HCT116 (cell line): ENCODE measurements around the gene KIF13A.

Experiments
- EZH2 ChIP-seq: fragments of 200-600 bp; sonication (generic); IDR thresholded peaks from 2 replicates; pipeline ENCODE4 v1.6.1; 2017; ENCODE audit warnings: antibody characterized with exemption, mixed run types
- FOSL1 ChIP-seq: IDR thresholded peaks from 2 replicates; pipeline ENCODE4 v1.6.1; 2012; ENCODE audit warnings: low read depth
- JUND ChIP-seq: IDR thresholded peaks from 2 replicates; pipeline ENCODE4 v1.6.1; 2012
- POLR2A ChIP-seq: IDR thresholded peaks from 2 replicates; pipeline ENCODE4 v1.7.0; 2011; ENCODE audit warnings: borderline replicate concordance; ENCODE audit not compliant: insufficient read depth, insufficient read length; ENCODE audit errors: extremely low read depth
- POLR2AphosphoS5 ChIP-seq: IDR thresholded peaks from 2 replicates; pipeline ENCODE4 v1.6.1; 2011; ENCODE audit warnings: mild to moderate bottlenecking, low read depth, low read length, moderate library complexity
- TF ChIP-seq, protein P1 (sequence below), 3 experiments: fragments of 200-600 bp in 1 of 3; sonication (generic) in 1 of 3; IDR thresholded peaks in 2 of 3; conservative IDR thresholded peaks in 1 of 3; 2 replicates each; pipeline ENCODE4 v1.5.1; 2012 to 2017; ENCODE audit warnings: low read depth in 2 of 3, low read length in 2 of 3, antibody characterized with exemption in 1 of 3, borderline replicate concordance in 1 of 3, control low read depth in 1 of 3, mild to moderate bottlenecking in 1 of 3, mixed read lengths in 1 of 3, mixed run types in 1 of 3, moderate library complexity in 1 of 3; ENCODE audit not compliant: insufficient read depth in 1 of 3

DNA sequence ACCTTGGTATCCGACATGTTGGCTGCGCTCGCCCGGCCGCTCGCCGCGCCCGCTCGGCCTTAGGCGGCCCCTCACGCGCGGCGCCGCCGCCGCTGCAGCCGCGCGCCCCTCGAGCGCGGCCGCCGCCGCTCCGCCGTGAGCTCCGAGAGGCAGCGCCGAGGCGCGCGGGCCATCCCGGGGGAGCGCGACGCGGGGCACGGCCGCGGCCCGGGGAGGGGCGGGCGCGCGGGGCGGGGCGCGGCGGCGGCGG lies at the start of gene KIF13A:
- TF ChIP-seq POLR2A, result peak; percentile 21
- no peak for TF ChIP-seq JUND
- TF ChIP-seq, protein P1, sequence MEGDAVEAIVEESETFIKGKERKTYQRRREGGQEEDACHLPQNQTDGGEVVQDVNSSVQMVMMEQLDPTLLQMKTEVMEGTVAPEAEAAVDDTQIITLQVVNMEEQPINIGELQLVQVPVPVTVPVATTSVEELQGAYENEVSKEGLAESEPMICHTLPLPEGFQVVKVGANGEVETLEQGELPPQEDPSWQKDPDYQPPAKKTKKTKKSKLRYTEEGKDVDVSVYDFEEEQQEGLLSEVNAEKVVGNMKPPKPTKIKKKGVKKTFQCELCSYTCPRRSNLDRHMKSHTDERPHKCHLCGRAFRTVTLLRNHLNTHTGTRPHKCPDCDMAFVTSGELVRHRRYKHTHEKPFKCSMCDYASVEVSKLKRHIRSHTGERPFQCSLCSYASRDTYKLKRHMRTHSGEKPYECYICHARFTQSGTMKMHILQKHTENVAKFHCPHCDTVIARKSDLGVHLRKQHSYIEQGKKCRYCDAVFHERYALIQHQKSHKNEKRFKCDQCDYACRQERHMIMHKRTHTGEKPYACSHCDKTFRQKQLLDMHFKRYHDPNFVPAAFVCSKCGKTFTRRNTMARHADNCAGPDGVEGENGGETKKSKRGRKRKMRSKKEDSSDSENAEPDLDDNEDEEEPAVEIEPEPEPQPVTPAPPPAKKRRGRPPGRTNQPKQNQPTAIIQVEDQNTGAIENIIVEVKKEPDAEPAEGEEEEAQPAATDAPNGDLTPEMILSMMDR (IDR thresholded peaks at IDR 0.05 in 2 of 3, conservative IDR thresholded peaks at IDR 0.05 in 1 of 3; ENCODE audit: borderline replicate concordance in 1 of 3, insufficient read depth in 1 of 3, low read depth in 2 of 3, low read length in 2 of 3), result no peak
- TF ChIP-seq POLR2AphosphoS5, result no peak
- TF ChIP-seq EZH2, result no peak
- no peak for TF ChIP-seq FOSL1
